HG03354 (cell line): Measurements from ENCODE around the gene FBXL7.

Experiments used
- ATAC-seq: cut with Tn5 transposase; IDR thresholded peaks from one replicate; pipeline ENCODE4 v1.9.1; 2021; ENCODE audit warnings: mild to moderate bottlenecking; ENCODE audit not compliant: unreplicated experiment, poor library complexity, severe bottlenecking

The FBXL7 gene

DNA sequence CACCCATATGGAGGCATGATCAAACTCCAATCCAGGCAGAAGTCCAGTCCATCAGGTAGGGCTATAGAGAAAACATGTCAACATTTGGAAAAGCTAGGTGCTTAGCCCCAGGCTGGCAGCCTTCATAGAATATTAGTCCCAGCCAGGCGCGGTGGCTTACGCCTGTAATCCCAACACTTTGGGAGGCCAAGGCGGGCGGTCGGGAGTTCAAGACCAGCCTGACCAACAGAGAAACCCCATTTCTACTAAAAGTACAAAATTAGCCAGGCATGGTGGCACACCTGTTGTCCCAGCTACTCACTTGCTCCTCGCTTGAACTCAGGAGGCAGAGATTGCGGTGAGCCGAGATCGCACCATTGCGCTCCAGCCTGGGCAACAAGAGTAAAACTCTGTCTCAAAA is 393.9 kb downstream of the FBXL7 start:
- ATAC-seq: no peak

DNA sequence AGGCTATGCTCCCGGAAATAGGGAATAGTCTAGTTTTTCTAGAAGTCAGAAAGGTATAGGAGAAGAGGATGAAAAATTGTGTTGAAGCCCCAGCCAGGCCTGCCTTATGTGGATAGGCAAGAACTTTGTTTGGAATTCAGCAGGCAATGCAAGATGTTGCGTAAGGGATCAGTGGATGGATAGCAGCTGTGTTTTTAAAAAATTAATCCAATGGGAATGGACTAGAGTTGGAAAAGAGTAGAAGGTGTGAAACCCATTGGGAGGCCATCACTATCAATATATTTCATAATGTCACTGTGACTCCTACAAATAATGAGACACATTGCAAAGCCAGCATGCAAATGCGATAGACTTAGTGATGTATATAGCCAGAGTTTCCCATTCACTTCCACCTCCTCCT is 397.7 kb downstream of the FBXL7 start:
- no peak for ATAC-seq

DNA sequence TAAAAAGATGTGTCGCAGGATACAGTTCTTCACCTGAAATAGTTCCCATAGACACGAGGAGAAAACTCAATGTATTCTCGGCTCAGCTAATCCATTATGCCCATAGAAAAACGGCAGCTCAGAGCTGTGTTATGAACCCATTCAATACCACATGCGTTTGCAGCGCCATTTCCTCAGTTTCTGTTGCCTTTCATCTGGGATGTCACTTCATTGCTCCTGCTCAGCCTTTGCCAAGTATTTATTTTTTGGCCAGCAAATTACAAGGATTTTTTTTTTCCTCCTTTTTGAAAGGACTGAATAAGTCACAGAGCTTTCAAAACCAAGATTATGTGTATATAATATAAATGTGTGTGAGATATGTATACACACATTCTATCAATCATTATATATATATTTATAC is 398.7 kb downstream of the FBXL7 start:
- no peak for ATAC-seq

DNA sequence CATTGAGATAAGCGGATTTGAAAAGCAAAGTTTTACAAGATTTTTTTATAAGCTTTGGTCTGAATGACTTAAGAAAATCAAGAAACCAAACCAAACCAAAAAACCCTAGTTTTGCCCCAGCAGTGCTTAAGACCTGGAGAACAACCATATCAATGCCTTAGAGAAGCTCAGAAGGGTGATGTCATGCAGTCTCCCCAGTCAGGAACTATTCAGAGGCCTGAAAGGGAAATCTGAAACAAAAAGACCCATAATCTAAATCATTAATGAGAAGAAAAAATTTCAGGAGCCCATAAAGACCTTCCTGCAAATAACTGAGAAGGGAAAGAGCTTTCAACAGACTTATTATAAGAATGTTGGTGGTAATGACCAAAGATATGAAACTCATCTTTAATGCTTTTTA is 399.5 kb downstream of the FBXL7 start:
- ATAC-seq: no peak

DNA sequence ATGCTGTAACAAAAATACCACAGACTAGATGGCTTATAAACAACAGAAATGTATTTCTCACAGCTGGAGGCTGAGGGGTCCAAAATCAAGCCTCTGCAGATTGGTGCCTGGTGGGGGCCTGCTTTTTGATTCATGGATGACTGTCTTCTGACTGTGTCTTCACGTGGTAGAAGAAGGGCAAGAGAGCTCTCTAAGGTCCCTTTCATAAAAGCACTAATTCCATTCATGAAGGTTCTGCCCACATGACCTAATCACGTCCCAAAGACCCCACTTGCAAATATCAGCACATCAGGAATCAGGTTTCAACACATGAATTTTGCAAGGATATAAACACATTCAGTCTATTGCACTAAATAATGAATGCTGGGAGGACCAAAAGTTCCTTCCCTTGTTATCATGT is 401.2 kb downstream of the FBXL7 start:
- ATAC-seq: no peak

DNA sequence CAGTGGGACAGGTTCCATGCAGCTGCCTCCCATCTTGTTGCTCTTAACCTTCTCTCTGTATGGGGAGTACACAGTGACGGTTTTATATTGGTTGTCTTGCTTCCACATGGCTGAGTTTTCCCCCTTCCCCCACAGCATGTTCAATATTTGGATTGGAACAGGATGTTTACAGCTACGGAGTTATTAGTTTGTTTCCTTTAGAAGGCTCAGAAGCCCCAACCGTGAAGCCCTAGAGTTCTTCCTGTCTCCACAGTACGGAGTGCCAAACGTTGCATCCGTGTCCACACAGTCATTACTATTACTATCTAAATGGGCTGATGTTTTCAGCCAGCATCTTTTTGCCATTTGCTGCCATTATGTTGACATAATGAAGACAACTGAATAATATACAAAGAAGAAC is 402.1 kb downstream of the FBXL7 start:
- no peak for ATAC-seq

DNA sequence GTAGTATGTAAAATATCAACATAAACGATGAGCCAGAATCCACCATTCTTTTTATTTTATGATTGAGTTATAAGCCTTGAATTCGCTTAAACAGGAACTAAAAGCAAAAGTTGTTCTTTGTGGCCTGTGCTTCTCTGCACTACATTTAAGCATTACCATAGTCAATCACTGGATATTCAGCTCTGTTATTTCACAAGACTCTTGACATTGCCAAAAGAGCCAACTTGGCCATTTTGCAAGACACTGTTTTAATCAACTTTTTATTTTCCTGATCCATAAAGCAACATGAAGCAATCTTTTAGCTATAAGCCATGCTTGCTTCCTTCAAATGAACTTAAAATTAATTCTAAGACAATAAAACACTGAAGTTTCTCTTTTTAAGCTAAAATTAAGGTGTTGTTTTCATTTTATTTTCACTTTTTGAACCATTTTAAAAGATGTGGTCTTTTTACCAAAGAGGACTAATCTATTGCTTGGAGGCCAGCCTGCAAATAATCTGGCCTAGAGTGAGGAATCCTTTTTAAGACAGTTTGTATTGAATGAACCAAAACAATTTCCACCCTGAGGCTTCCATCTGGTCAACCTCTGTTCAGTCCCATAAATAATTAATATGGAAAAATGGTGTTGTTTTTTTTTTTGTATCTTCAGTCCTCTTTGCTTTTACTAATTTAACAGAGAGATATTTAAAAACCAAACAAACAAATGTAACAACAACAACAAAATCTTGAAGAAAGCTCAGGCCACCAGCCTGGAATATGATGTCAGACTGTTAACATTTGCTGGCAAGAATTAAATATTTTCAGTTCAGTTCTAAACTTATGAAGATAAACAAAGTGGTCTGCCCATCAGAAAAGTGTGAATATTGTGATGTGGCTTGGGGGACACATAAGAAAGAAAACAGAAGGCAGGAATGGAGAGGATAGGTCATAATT is 405.2 kb downstream of the FBXL7 start:
- ATAC-seq: no peak

DNA sequence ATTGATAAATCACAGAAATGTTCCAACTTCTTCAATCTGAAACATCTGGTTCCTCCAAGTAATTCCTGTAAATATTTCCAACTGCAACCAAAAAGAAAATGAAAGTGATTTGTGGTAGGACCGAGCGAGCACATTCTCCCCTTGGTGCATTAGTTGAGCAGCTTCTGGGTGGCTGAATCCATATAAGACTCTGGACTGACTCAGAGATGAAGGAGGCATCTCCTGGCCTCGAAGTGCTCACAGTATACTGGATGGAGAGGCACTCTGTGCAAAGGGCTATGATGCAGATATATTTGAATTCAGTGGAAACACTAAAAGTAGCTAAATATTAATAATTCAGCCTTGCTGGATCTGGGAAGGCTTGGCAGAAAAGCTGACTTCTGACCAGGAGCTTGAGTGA is 414.7 kb downstream of the FBXL7 start:
- ATAC-seq: no peak

DNA sequence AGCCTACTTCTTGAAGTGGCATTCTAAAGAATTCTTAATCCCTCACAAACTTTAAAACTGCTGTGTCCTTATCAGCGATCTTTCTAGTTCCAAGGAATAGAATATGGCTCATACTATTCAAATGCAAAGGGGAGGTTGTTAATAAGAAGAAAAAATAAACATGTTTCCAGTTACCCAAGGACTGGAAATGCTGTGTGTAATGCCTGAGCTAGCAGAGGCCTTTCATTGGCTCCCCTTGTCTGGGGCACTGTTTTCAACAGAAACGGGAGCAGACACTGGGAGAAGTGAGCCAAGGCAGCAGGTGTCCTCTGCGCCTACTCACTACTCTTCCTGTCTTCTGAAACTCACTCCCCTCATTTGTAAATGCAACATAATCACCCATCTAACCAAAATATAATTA is 426.6 kb downstream of the FBXL7 start:
- ATAC-seq: no peak

DNA sequence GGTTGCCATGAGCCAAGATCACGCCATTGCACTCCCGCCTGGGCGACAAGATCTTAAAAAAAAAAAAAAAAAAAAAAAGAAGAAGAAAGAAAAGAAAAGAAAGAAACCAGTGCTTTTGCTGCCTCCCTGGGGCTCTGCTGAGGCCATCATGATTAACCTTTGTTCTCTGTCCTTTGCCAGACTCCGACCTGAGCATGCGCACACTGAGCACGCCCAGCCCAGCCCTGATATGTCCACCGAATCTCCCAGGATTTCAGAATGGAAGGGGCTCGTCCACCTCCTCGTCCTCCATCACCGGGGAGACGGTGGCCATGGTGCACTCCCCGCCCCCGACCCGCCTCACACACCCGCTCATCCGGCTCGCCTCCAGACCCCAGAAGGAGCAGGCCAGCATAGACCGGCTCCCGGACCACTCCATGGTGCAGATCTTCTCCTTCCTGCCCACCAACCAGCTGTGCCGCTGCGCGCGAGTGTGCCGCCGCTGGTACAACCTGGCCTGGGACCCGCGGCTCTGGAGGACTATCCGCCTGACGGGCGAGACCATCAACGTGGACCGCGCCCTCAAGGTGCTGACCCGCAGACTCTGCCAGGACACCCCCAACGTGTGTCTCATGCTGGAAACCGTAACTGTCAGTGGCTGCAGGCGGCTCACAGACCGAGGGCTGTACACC is 427.9 kb downstream of the FBXL7 start:
- ATAC-seq: no peak

DNA sequence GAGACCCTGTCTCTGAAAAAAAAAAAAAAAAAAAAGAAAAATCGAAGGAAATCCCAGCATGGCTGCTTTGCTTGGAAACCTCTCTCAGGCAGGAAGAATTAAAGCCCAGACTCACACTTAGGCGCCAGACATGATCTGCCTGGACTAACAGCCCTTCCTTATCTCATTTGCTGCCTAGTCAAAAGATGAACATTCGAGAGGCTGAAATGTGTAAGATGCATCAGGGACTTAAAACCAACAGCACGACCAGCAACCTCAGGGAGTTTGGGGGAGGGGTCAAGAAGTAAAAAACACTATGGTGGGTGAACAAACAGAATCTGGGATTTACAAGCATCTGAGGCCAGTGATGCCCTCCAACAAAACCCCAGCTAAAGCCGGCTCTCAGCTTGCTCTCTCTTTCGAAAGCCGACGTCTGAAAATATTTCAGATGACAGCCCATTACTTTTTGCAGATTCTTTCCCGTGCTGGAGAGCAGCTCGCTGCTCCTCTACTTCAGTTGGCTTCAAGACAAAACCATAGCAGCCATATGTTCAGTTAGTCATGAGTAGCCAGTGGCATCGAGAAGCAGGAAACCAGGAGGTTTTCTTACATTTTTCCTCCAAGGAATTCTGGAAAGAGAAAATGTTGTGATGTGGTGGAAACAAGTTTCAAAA is 429.8 kb downstream of the FBXL7 start:
- no peak for ATAC-seq

DNA sequence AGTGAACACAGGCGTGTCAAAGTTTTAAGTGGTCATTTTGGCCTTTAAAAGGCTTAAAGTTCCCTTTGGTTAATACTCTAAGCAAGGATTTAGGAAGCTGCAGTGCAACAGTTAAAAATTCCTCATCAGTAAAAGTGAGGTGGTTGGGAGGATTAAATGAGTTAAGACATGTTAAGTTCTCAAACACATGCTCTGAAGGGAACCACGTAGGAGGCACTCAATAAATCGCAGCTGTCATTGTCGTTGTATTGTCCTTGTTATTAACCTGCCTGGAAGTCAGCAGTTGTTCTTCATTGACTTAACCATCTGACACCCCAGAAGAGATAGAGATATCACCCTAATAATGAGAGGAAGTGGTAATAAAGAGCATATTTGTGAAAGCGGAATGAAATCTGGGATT is 432.1 kb downstream of the FBXL7 start:
- ATAC-seq: no peak

DNA sequence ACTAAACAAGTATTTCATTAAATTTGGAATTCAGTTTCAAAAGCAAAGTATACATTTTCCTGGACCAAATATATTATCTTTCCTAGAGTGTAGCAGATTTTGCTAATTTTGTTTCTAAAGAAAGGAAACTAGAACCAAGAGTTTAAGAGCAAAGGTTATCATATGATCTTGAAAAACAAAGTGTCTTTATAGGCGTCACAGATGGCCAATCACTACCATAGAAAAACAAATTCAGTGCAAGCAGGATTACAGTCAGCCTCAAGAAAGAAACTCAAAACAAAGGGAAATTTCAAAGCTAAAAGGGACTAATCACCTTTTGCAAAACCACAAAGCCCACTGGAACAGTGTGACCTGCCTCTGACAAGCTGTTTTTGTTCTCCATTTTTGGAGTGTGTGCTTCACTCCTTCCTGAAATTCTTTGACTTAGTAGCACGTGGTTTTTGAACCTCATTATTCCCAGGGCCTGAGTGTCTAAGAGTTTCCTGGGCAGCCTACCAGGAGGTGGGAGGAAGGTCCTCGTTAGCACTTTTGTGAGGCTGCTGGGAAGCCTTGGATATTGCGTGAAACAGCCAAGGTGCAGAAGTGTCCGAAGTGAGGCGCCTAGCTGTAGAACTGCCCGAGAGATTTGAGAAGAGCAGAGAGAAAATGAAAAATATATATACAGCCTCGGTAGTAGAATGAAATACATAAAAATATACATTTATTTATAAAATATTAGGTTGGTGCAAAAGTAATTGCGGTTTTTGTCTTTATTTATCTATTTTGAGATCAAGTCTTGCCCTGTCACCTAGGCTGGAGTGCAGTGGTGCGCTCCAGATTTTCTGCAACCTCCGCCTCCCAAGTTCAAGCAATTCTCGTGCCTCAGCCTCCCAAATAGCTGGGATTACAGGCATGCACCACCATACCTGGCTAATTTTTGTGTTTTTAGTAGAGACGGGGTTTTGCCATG is 433.6 kb downstream of the FBXL7 start:
- no peak for ATAC-seq

DNA sequence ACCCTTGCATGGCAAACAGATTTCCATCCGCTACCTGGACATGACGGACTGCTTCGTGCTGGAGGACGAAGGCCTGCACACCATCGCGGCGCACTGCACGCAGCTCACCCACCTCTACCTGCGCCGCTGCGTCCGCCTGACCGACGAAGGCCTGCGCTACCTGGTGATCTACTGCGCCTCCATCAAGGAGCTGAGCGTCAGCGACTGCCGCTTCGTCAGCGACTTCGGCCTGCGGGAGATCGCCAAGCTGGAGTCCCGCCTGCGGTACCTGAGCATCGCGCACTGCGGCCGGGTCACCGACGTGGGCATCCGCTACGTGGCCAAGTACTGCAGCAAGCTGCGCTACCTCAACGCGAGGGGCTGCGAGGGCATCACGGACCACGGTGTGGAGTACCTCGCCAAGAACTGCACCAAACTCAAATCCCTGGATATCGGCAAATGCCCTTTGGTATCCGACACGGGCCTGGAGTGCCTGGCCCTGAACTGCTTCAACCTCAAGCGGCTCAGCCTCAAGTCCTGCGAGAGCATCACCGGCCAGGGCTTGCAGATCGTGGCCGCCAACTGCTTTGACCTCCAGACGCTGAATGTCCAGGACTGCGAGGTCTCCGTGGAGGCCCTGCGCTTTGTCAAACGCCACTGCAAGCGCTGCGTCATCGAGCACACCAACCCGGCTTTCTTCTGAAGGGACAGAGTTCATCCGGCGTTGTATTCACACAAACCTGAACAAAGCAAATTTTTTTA is 436.7 kb downstream of the FBXL7 start:
- no peak for ATAC-seq

DNA sequence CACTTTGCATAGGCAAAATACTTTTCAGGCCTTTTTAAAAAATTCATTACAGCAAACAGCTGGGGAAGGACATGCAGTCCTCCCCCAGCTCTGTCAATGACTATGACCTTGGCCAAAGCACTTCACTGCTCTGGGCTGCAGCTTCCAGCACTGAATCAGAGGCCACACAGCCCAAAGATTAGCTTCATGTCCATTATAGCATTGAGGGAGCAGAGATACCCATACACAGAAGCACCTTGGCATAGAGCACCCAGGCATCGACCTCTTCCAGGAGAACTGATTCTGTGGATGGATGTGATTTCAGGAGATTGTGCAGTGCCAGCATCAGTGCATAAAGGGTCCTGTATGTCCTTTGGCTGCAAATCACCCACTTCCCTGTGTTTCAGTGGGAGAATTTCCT is 437.7 kb downstream of the FBXL7 start:
- no peak for ATAC-seq

DNA sequence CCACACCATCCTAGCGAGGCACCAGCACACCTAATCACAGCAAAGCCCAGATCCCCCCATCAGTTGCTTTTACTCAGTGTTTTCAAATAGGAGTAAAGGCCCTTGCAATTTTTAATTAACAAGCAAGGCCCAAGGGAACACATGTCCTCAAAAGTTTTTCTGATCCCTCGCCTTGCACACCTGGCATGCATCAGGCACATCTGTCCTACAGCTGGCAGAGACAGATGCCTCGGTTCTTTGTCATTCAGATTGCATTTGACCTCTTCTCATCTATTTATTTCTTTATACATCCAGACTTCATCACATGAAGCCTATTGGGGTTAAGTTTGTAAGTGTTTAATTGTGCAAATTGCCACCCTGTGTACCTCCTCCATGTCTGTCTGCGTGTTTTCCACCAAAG is 438.2 kb downstream of the FBXL7 start:
- ATAC-seq: no peak

DNA sequence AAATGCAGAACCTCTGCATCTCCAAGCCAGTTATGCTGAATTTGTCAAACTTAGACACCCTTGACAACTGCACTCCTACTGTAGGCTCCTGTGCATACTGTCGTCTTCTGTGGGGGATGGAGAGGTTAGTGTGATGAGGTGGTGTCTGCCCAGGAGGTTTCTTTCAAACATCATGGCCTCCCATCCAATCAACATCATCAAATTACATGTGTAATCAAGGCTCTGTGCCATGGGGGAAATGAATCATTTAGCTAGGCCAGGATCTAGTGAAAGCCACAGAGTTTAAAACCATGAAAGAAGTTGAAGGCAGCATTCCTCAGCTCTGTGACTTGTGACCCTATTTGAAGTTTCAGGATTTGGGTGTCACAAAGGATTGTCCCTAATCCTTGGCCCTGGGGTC is 439.0 kb downstream of the FBXL7 start:
- no peak for ATAC-seq

DNA sequence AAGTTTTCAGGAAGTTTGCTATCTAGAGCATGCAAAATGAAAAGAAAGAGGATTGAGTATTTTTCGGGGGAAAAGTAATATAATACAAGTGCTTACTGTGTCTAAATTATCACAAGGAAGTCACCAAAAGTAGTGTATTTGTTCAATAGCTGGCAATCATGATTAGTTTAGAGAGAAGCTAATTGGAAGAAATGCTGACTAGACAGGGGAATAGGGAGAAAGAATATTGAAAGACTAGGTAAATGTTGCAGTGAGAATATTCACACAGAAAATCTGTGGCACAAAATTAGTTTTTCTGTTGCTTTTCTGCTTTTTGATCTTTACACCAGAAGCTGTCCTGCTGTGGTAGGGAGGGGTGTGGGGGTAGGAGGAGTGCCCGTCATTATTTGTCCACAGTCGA is 440.9 kb downstream of the FBXL7 start:
- ATAC-seq: no peak

DNA sequence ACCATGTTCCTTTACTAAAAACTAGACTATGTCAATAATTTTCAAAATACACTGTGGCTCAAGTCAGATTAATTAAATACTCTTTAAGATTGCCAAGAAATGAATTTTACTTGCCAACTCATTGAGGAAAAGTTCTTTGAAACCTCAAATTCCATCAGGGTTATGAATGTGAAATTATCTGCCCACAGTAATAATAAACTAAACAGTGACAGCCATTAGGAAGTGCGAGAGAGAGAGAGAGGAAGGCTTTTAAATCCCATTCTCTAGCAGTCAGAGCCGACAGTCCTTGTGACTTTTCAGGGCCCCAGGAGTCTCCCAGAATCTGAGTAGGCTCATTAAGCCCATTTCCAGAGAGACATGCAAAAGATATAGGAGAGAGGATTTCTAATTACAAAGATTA is 443.5 kb downstream of the FBXL7 start:
- ATAC-seq: no peak
